GM06990 (cell line): ENCODE results near the gene IVL.

Experiments
- DNase-seq: peaks from one replicate; pipeline ENCODE4 v3.0.0-alpha.2; 2011; ENCODE audit not compliant: insufficient read length; ENCODE audit errors: extremely low read depth
- H3K27me3 ChIP-seq: replicated peaks from 2 replicates; pipeline ENCODE4 v1.6.0; 2011; ENCODE audit warnings: low read length; ENCODE audit not compliant: control insufficient read depth, insufficient read depth
- H3K36me3 ChIP-seq: 2 replicates; pipeline ENCODE4 v1.5.1; 2011; ENCODE audit warnings: low read length; ENCODE audit not compliant: control insufficient read depth, insufficient read depth
- H3K4me3 ChIP-seq: replicated peaks from 2 replicates; pipeline ENCODE4 v1.5.1; 2011; ENCODE audit warnings: low read depth, mild to moderate bottlenecking, control low read depth, low read length
- CTCF ChIP-seq: IDR thresholded peaks from 2 replicates; pipeline ENCODE4 v1.5.1; 2011; ENCODE audit warnings: low read length, control low read depth, mild to moderate bottlenecking, inconsistent platforms; ENCODE audit not compliant: insufficient read depth, poor library complexity, severe bottlenecking

The IVL gene

GRCh38 chr1:152906023-152906565 is 2.3 kb upstream of the IVL start:
- Histone ChIP-seq H3K36me3 (no peaks in the 10 kb centered on the region), H3K27me3 (no peaks in the 10 kb centered on the region), H3K4me3 (no peak overlapping the region)
- TF ChIP-seq CTCF, result no peak
- DNase-seq, result no peak

DNA sequence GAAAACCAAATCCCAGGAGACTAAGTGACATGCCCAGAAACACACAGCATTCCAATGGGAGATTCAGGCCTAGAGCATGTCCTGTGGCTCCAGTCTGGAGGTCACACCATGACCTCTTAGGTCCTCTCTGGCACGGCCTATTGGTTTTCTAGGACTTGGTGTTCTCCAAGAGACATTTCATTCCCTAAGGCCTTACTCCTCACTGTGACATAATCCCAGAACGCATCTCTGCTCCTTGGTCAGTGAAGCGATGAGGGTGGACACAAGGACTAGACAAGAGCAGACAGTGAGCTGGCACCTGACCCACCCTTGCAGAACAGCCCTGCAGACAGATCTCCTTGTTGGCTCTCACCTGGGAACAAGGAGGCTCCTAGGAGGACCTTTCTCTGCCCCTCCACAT is 860 bp downstream of the IVL start:
- H3K36me3 ChIP-seq, result no peaks in the 10 kb centered on the region
- H3K4me3 ChIP-seq, result no peak overlapping the region
- no peak for DNase-seq
- no peaks in the 10 kb centered on the region for H3K27me3 ChIP-seq
- no peak for TF ChIP-seq CTCF

GRCh38 chr1:152912471-152912870 is 4.1 kb downstream of the IVL start:
- no peaks in the 10 kb centered on the region for H3K27me3 ChIP-seq
- DNase-seq, result no peak
- no peak overlapping the region for H3K4me3 ChIP-seq
- no peak for TF ChIP-seq CTCF
- H3K36me3 ChIP-seq, result no peaks in the 10 kb centered on the region

DNA sequence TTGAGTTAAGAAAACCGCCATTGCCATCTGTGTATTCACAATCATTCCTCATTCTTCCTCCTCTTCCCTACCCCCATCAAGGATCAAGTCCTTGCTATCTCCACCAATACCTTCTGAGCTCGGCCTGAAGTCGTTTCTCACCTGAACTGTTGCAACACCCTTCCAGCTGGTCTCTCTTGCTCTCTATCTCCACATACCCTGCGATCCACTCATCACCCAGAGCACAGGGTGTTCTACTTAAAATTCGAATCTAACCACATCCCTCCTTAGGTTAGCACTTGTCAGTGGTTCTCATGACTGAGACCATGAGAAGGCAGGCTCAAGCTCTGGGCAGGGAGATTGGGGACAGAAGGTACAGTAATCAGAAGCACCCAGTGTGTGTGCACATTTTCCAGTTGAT is 4.6 kb downstream of the IVL start:
- H3K36me3 ChIP-seq, result no peaks in the 10 kb centered on the region
- no peaks in the 10 kb centered on the region for H3K27me3 ChIP-seq
- H3K4me3 ChIP-seq, result no peak overlapping the region
- DNase-seq, result no peak
- no peak for TF ChIP-seq CTCF

DNA sequence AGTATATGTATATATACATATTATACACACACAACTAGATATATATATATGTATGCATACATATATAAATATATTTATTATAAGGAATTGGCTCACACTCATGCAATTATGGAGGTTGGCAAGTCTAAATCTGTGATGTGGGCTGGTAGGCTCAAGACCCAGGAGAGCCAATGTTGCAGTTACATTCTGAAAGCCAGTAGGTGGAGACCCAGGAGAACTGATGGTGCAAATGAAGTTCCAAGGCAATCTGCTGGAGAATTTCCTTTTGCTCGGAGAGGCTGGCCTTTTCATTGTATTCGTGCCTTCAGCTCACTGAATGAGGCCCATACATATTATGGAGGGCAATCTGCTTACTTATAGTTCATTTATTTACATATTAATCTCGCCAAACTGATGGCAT is 9.4 kb downstream of the IVL start:
- TF ChIP-seq CTCF, result no peak
- no peak for DNase-seq
- no peaks in the 10 kb centered on the region for H3K36me3 ChIP-seq
- H3K27me3 ChIP-seq, result no peaks in the 10 kb centered on the region
- no peak overlapping the region for H3K4me3 ChIP-seq

- no peak for DNase-seq
- H3K36me3 ChIP-seq, result no peaks in the 10 kb centered on the region
- H3K27me3 ChIP-seq, result no peaks in the 10 kb centered on the region
- no peak overlapping the region for H3K4me3 ChIP-seq
- TF ChIP-seq CTCF, result no peak
Observed at GRCh38 chr1:152919071-152919470, 10.7 kb downstream of the IVL start.
